ENCODE data around the gene FAM83F. TPM values are rescaled to one million over a fixed set of nuclear protein-coding genes. Genes with fewer than 3 reads are reported as not detected.

Gene FAM83F
- total and polyA plus RNA-seq, 7 donors, result under 0.01 to 19.5 (median 0.71) TPM

DNA sequence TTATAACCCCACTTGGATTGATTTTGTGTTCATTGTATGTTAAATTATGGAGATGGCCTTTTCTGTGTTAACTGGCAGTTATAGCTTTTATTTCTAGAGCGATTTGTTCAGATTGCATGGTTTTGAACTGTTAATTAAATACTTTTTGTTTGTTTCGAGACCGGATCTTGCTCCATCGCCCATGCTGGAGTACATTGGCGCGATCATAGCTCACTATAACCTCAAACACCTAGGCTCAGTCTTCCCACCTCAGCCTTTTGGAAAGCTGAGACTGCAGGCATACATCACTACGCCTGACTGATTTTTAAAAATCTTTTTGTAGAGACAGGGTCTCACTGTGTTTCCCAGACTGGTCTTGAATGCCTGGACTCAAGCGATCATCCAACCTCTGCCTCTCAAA is 77.0 kb downstream of the FAM83F start:
- intact Hi-C loops (cut with DNase I), result no loop called here
- no peak for TF ChIP-seq POLR2AphosphoS5 (IDR thresholded peaks at IDR 0.05)
- TF ChIP-seq POLR2A (IDR thresholded peaks at IDR 0.05), result no peak
- TF ChIP-seq, protein P1, sequence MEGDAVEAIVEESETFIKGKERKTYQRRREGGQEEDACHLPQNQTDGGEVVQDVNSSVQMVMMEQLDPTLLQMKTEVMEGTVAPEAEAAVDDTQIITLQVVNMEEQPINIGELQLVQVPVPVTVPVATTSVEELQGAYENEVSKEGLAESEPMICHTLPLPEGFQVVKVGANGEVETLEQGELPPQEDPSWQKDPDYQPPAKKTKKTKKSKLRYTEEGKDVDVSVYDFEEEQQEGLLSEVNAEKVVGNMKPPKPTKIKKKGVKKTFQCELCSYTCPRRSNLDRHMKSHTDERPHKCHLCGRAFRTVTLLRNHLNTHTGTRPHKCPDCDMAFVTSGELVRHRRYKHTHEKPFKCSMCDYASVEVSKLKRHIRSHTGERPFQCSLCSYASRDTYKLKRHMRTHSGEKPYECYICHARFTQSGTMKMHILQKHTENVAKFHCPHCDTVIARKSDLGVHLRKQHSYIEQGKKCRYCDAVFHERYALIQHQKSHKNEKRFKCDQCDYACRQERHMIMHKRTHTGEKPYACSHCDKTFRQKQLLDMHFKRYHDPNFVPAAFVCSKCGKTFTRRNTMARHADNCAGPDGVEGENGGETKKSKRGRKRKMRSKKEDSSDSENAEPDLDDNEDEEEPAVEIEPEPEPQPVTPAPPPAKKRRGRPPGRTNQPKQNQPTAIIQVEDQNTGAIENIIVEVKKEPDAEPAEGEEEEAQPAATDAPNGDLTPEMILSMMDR (IDR thresholded peaks at IDR 0.05), result no peak
- no peak for TF ChIP-seq EP300 (IDR thresholded peaks at IDR 0.05)
- no peaks in the 10 kb centered on the region for H3K36me3 ChIP-seq

DNA sequence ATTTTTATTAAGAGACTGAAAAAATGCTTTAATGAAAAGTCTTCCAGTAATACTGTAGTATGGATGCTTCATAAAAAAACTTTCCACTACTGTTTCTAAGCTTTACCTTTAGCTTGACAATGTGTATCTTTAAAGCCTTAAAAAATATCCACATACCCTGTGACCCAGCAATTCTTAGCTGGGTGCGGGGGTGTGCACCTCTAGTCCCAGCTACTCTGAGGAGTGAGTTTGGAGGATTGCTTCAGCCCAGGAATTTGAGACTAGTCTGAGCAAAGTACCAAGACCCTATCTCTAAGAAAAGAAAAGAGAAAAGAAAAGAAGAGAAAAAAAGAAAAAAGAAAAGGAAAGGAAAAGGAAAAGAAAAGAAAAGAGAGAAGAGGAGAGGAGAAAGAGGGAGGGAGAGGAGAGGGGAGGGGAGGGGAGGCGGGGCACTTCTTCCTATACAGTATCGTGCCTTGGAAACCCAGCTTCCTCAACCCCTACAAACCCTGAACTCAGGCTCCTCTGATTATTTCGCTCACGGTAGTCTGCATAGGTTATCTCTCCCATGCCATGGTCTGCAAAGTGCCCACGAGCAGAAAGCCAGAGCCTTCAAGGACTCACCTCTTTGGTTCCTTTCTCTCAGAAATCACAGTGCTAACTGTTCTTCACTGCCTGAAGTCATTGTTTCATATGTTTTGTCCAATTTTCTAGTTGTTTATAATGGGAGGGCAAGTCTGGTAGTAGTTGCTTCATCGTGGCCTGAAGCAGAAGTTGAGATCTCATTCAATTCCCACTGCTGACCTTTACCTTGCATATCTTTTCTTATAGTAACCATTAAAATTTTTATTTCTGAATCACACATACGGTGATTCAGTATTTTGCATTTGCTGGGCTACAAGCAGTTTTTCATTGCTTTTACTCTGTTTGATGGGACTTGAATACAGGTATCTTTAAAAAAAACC is 82.2 kb downstream of the FAM83F start:
- no peak overlapping the region for H3K27ac ChIP-seq
- no peak for DNase-seq
- TF ChIP-seq, protein P1 (IDR thresholded peaks at IDR 0.05), result no peak
- TF ChIP-seq POLR2A (IDR thresholded peaks at IDR 0.05) (no peak), POLR2AphosphoS5 (IDR thresholded peaks at IDR 0.05) (no peak), EP300 (IDR thresholded peaks at IDR 0.05) (no peak)
- intact Hi-C loops (cut with DNase I), result no loop called here
- peaks cover 0 to 23% (median 13%) of the 10 kb centered on the region in 4 donors for H3K4me1 ChIP-seq
- WGBS, 2 donors, result 57 to 66% methylated on average over 8 of the region's 8 CpGs
- no peaks in the 10 kb centered on the region for H3K36me3 ChIP-seq
- H3K9me3 ChIP-seq, result no peaks in the 10 kb centered on the region
- no peaks in the 10 kb centered on the region for H3K27me3 ChIP-seq
- no peak overlapping the region for H3K4me3 ChIP-seq

More for the DNA sequence above, 77.0 kb downstream of the FAM83F start:
- H3K27ac ChIP-seq, result no peak overlapping the region
- no peak overlapping the region for H3K4me3 ChIP-seq
- no peak for DNase-seq
- no peaks in the 10 kb centered on the region for H3K9me3 ChIP-seq
- no peaks in the 10 kb centered on the region for H3K27me3 ChIP-seq
- WGBS, 2 donors, result 97% methylated on average over 8 of the region's 8 CpGs
- peaks cover 0 to 18% (median 11%) of the 10 kb centered on the region in 4 donors for H3K4me1 ChIP-seq

DNA sequence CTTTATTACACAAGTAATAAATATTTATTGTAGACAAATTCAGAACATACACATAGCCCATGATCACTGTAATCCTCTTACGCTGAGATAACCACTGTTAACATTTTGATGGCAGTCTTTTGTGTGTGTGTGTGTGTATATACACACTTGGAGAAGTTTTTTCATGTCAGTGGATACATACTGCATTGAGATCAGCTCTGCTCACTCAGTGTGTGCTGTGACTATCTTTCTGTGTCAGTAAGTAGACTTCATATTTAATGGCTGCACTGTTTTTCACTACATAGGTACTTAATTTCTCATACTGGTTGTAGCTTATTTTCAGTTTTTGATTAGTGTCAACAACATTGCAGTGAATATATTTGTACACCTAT is 82.9 kb downstream of the FAM83F start:
- Histone ChIP-seq H3K4me3 (no peak overlapping the region), H3K36me3 (no peaks in the 10 kb centered on the region), H3K27ac (no peak overlapping the region), H3K9me3 (no peaks in the 10 kb centered on the region), H3K27me3 (no peaks in the 10 kb centered on the region), H3K4me1 (peaks cover 0 to 29% (median 13%) of the 10 kb centered on the region in 4 donors)
- TF ChIP-seq POLR2A (IDR thresholded peaks at IDR 0.05) (no peak), EP300 (IDR thresholded peaks at IDR 0.05) (no peak), POLR2AphosphoS5 (IDR thresholded peaks at IDR 0.05) (no peak)
- TF ChIP-seq, protein P1 (IDR thresholded peaks at IDR 0.05), result no peak
- no peak for DNase-seq
- intact Hi-C loops (cut with DNase I), result no loop called here
- WGBS, 2 donors, result 57 to 76% methylated on average over 1 of the region's 1 CpG

DNA sequence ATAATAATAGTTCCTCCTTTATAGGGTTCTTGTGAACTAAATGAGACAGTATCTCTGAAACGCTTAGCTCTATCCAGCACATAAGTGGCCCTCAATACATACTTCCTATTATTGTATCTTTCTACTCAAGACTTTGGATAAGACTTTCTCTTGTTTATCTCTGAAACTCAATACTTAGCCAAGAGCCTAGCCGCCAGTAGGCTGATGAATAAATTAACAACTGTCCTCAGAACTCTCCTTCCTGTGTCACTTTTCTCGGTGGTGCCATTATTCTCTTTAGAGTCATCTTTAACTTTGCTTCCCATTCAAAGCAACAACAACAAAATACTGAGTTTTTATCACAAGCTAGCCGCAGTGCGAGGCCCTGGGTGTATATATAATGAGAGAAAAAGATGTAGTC is 86.9 kb downstream of the FAM83F start:
- DNase-seq, result no peak
- H3K4me1 ChIP-seq, result peaks cover 0 to 53% (median 24%) of the 10 kb centered on the region in 4 donors
- WGBS, 2 donors, result 74 to 87% methylated on average over 5 of the region's 5 CpGs

More for the DNA sequence above, 86.9 kb downstream of the FAM83F start:
- TF ChIP-seq, protein P1 (IDR thresholded peaks at IDR 0.05), result no peak
- no peak for TF ChIP-seq POLR2AphosphoS5 (IDR thresholded peaks at IDR 0.05)
- TF ChIP-seq EP300 (IDR thresholded peaks at IDR 0.05), result no peak
- TF ChIP-seq POLR2A (IDR thresholded peaks at IDR 0.05), result no peak
- intact Hi-C loops (cut with DNase I), result no loop called here
- Histone ChIP-seq H3K27ac (no peak overlapping the region), H3K36me3 (no peaks in the 10 kb centered on the region), H3K9me3 (no peaks in the 10 kb centered on the region), H3K4me3 (no peak overlapping the region), H3K27me3 (no peaks in the 10 kb centered on the region)

Data from sigmoid colon (tissue), 7 donors.